UCSD-AML1 (cell line): Measurements from ENCODE around the gene ZNRF1.

Experiments used
- DNase-seq: peaks from one replicate; lab custom pipeline; 2025; ENCODE audit not compliant: unreplicated experiment; lab: John Stamatoyannopoulos, UW

The ZNRF1 gene

DNA sequence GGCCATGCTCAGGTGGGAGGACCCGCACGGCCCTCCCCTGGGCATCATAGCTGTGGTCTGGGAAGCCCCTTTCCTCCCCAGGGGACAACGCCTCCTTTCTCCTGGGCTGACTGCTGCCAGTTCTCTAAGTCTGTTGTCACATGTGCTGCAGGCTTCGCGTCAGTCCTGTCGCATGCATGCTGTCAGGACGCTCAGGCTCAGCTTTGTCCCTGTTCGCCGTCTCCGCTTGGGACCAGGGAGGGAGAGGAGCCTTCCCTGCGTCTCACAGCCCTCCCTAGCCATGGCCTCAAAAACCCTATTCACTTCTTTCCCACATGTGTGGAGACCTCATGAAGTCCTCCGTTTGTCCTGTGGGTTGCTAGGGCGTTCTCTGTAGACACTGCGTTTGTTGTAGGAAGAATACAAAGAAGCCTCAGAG lies 96.4 kb downstream of the ZNRF1 start:
- DNase-seq = no peak

DNA sequence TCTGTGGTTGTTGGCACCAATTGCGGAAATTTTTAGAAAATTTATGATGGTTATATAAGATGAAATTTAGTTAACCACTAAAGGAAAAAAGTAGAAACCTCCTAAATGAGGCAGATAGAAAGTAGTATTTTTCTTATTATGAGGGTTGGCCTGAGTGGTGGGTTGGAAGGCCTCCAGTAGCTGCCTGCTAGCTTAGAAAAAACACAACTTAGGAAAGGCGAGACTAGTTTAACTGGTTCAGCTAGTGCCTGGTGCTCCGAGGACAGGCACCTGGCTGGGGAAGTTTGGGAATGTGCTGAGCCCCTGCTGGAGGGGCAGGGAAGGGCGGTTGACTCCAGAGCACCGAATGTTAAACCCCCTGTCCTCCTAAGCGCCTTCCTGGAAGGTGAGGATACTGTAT lies 97.8 kb downstream of the ZNRF1 start:
- DNase-seq = no peak

DNA sequence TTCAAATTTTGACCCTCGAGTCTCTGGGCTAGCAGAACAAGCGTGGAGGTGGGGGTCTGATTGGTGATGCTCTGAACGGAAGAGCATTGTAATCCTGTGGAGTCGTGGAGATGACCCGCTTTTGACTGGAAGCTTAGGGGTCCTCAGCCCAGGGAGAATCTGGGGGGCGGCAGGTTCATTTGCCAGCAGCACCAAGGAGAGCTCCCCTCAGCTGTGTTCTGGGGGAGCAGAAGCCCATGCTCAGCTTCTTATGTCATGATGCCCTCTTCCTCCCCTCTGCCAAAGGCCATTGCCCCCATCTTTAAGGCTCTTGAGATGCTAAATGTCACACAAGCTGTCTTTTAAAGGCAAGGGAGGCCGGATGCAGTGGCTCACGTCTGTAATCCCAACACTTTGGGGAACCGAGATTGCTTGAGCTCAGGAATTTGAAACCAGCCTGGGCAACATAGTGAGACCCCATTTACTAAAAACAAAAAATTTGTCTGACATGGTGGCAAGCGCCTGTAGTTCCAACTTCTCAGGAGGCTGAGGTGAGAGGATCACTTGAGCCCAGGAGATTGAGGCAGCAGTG lies 98.5 kb downstream of the ZNRF1 start:
- no peak for DNase-seq

DNA sequence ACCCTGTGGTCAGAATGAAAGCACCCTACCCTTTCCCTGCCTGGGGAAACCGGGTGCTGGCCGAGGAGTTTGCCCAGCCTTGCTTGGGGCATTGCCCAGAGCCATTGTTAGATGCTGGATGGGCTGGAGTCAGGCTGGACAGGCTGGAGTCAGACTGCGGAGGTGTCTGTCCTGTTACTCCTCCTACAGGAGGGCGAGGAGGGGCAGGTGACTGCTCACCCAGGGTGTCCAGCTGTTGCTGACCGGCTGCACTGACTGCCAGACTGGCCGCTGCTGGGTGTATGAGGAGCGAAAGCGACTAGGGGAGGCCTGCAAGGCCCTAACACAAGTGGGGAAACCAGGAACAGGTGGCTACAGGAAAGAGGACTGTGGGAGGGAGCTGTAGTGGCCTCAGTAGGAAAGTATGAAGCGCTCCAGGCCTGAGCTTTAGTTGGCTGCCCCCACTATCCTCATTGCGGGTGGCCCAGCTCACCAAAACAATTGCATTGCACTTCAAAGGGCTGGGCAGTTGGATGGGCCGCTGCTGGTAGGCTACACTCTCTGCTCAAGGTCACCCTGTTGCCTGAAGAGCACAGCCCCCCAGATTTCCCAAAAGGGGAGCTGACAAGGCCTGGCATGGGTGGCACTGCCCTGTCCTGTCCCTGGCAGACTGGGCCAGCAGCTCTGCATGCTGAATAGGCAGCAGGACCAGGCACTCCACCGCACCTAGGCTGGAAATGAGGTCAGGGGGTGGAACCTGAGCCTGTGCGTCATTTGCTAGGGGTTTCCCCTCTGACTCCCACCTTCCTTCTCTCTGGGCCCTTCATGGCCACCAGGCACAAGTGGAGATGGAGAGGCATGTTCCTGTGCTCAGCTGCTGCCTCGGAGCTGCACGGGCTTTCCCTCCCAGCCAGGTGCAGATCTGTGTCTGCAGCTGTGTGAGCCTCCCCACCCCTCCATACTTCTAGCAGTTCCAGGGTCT lies 99.4 kb downstream of the ZNRF1 start:
- DNase-seq = no peak

DNA sequence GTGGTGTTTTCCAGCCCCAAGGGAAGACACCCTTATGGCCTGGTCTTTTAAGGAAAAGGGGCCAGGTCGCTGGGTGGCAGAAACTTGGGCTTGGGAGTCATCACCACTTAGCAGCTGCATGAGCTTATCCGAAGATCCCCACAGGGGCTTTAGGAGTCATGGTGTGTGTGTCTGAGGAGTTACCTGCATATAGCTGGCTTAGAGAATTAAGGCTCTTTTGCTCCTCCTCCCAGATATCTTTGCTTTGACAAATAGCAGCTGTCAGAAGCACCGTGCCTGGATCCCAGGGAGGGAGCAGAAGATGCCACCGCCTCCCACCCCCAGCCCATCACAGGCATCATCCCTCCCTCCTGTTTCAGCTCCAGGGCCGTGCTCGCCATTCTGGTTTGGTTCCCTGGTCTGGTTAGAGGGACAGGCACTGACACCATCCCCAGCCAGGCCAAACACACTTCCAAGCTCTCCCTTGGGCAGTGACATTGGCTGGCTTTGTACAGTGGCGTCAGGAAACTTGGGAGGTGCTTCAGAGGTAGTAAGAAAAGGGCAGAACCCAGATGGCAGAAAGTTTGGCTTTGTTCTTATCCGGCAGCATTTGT lies 100.3 kb downstream of the ZNRF1 start:
- DNase-seq = no peak

DNA sequence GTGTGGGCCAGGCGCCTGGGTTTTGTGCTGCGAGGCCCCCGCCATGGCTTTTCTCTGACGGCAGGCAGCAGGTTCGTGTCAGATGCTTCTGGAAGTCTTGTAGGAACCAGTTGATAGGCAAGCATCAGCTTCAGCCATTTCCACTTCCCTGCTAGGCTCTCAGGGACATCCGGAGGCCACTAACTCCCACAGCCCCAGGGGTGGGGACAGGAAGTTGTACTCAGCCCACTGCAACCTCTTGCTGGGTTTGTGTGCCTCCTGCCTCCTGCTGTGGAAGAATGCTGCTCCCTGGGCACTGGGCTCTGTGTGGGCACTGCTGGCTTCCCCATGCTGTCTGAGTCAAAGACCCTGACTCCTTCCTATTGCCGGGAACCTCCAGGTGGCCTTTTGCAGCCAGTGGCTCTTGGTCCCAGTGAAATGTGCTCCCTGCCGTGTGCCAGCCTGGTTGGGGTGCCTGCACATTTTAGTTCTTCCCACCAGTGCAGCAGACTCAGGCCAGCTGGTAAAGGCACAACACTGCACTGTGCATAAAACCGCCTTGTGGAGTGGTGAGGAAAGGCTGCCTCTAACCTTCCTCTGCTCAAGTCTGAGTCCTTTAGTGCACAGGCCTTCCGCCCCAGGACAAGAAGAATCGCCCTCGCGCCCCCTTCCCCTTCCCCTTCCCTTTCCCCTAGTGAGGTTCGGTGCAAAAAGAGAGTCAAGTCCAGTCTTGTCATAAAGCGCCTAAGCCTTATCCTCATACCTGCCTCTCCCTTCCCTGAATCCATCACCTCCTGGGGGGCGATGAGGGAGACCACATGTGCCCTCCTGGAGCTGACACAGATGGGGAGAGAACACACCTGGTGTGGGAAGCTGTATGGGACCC lies 101.1 kb downstream of the ZNRF1 start:
- peak; percentile 84 for DNase-seq

DNA sequence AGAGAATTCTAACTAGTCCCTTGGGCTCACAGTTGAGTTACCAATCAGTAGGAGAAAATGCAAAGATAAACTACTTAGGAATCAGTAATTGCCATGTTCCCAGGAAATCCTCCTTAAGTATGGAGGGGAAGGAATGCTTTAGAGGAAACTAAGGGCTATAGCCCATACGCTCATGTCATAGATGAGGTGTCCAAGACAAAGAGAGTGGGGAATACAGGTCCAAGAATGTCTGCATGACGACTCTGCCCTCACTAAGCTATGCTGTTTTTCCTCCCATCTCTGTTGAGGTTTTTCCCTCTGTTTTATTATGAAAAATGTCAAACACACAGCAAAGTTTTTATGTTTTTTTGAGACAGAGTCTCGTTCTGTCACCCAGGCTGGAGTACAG lies 101.8 kb downstream of the ZNRF1 start:
- DNase-seq = no peak

DNA sequence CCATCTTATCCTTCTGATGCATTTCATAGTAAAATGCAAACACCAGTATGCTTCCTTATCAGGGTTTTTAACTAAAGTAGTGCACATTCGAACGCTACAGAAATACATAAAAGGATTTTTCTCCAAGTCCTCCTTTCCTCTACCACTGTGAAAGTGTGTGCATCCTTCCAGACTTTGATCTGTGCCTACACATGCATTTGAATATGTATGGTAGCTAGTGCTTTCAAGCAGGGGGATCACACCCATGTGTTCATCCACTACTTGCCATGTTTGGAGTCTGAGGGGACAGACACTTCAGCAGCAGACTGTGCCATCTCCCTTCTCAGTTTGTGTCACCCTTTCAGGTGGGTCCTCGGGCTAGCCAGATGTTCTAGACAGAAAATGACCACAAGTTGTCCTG lies 102.8 kb downstream of the ZNRF1 start:
- no peak for DNase-seq

DNA sequence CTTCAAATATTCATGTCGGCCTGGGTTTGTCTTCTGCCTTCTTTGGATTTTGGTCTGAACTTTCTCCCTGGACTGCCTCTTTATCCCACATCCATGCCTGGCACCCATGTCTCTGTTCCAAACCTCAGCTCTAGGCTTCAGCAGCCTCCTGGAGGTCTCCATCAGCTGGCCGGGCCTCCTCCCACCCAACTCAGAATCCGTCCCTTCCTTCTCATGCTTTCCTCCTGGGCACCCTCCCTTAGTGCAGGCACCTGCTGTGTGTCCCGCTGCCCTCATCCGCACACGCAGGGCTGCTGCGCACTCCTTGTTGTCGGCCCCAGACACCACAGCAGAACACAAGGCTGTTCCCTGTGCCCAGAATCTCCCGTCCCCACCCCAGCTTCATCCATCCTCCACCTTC lies 103.8 kb downstream of the ZNRF1 start:
- DNase-seq = no peak

DNA sequence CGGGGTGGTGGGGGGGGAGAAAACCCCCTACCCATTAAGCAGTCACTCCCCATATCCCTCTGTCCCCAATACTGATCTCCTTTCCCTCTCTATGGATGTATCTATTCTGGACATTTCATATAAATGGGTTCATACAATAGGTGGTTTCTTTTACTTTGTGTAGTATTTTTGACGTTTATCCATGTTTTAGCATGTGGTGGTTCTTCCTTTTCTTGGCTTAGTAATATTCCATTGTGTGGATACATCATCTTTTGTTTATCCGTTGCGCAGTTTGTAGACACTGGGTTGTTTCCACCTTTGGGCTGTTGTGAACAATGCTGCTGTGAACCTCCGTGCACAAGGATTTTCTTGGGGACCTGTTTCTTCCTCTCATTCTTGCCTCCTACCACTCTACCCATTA lies 105.2 kb downstream of the ZNRF1 start:
- no peak for DNase-seq

DNA sequence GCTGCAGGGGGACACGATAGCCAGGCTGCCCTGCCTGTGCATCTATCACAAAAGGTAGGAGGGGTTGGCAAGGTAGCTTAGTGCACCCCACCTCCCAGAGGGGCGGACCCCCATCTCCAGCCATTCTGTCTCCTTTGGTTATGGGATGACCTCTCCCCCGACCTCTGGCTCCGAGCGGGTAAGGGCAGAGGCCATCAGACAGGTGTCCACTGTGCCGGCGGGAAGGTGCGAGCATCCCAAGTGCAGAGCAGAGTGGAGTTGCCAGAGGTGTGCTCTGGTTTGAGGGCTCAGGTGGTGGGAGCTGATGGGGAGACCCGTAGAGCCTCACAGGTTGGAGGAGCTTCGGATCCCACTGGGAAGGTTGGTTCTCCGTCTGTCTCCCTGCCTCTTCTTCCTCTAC lies 106.0 kb downstream of the ZNRF1 start:
- DNase-seq = no peak

DNA sequence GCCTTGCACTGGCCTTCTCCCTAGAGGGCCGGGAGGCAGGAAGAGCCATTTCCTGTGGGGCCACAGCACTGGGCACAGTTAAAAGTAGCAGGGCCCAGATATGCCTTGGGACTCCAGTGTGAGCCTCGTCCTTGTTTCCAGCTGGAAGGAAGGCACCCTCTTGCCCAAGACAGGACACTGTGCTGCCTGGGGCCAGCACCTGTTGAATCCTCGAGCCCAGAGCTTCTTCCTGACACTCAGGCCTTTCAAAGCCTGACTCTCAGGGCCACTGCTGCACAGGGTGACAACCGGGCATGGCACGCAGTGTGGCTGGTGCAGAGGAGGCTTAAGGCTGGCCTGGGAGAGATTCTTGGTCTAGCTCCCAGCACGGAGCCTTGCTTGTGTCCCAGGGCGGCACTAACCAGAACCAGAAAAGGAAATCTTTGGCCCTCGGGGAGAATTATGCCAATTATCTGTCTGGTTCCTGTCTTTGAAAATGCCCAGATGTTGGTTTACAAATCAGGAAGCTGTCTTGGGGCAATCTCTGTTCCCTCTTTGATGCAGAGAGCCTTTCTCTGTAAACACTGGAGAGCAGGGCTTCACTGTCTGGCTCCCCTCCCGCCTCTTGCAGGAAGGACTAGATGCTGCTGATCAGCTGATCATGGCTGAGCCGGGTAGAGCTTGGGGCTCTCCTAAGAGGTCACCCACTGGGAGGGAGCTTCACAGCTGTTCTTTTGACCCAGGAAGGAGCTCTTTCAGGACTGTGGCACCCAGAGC lies 106.7 kb downstream of the ZNRF1 start:
- DNase-seq = peak; percentile 29

DNA sequence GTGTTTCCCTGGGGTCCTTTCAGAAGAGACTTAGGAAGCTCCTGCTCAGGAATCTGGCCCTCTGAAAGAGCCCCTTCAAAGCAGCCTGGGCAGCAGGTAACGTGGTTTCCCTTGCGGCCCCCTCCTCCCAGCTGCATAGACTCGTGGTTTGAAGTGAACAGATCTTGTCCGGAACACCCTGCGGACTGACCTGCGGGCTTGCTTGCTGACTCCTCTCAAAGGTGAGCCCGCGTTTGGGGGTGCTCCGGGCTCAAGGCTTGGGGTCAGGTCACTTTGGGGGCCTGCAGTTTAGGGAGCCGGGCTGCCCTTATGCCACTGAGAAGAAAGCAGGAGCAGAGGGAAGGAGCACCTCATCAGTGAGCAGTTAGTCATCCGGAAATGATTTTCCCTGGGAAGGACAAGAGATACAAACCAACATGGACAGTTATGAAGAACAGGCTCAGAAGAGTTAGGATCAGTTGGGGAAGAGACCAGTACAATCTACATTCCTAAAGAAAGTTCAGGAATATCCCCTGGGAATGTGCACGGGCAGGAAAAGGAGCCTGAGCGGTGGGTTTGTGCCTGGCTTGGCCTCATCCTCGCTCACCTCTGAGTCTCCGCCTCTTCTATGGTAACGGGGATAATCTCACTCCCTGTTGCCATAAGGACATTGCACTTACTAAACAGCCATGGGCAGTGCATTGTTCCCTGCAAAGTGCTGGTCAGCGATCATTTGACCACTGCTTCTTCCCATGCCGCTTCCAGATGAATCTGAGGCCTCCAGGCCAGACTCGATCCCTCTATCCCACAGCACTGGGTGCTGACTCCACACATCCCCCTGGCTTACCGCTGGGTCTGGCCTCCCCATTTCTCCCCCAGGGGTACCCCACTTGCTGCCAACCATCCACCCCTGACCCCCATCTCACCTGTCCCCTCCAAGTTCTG lies 107.8 kb downstream of the ZNRF1 start:
- no peak for DNase-seq

DNA sequence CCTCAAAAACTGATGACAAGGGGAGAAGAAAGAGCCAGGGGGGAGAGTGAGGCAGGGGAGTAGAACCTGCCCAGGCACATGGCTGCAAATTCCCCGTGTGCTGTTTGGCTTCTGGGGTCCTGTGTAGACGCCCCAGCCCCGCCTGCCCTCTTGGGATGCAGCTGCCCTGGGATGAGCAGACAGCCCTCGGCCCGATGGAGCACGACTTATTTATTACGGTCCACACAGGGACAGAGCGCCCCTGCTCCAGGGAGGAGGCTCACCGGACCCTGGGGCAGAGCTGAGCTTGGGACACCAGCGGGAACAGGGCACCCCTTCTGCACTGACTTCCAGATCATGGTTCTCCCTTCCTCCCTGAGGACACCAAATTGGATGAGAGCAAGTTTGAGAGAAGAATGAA lies 108.7 kb downstream of the ZNRF1 start:
- DNase-seq = no peak

DNA sequence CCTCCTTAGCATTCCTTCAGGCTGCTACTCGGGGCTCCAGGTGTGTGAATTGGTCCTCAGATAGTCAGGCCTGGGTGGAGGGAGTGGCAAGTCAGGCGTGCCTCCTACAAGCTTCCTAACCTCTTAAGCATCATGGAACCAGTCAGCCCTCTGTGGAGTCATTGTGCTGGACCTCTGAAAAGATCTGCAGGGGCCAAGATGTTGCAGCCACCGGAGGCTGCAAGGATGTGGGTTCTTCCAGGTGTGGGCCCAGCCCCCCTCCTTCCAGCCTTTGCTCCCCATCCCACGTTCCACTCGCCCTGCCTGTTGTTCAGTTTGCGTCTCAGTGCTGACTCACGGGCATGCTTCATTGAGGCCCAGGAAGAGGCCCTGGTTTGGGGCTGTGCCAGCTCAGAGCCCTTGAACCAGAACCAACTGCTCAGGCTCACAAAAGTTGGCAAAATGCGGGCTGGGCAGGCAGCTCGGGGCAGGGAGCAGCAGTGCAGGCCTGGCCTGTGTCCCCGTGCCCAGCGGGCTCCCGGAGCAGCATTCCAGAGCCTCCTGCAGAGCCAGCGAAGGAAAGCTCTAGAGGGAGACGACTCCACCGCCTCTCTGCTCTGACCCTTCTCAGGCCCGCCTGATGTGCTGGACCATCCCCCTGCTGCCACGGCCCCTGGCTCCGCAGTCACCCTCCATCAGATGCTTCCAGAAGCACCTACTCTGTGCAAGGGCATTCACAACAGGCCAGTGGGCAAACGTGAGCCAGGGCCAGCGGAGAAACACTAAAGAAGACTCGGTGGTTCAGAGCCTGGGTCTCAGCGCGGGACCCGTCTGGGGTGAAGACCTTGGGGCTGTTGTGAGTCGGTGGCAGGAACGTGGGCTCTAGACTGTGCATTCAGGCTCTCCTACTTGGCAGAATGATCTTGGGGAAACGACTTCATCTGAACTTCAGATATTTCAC lies 110.2 kb downstream of the ZNRF1 start:
- DNase-seq = peak; percentile 73

DNA sequence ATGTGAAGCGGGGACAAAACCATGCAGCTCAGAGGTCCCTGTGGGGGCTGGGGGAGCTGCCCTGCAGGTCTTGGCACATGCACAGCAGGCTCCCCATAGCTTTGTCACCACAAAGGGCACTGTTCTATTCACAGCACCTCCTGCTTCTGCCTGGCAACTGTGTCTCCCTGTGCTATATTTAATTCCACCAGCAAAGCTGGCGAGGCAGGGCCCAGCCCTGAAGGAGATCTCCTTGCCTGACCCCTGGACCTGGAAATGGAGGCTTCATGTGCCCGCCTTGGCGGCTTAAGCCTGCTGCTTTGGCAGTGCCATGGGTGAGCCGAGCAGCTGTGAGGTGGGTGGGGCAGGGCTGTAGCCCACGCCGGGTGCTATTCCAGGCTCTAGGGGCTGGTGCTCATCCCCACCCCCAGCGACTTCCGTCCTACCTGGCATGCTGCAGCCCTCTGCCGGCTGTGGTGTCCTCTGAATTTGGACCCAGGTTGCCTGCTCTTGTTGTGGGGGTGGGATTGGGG lies 111.0 kb downstream of the ZNRF1 start:
- DNase-seq = peak; percentile 33

DNA sequence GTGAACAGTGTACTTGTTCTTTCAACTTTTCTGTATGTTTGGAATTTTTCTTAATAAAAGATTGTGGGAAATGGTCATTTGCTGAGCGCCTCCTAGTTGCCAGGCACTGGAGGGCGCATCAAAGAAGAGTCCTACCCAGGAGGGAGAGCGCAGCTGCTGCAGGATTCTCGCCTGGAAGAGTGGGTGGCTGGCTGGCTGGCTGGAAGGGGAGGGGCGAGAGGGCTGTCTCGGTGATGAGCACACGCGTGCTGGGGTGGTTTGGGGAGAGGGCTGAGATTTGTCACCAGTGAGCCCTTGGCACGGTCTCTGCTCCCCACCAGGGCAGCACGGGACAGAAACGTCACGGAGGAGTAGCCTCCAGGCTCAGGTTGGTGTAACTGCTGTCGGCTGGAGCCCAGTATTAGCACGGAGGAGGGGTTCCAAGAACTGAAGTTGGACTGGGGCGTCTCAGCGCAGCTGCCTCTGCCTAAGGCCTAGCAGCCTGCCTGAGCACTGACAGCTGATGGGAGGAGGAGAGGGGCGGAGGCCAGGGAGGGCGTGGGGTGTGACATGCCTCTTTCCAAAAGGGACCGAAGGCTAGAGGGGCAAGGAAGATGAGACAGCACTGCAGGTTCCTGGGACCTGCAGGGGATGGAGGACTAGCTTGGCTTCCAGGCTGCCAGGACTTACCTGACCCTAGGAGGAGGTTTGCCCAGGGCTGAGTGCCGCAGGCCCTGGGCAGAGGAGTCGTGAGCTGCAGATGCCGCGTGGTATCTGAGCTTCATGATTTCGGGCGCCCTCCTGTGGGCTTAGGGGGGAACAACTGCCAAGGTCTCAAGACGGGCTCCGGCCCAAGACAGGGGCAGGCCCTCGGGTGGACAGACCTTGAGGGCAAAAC lies 112.1 kb downstream of the ZNRF1 start:
- peak; percentile 87 for DNase-seq
